Astrocyte (in vitro differentiated cells and primary cell): ENCODE measurements around the gene EFEMP1. TPM values are rescaled to one million over a fixed set of nuclear protein-coding genes. Genes with fewer than 3 reads are reported as not detected.

Source experiments
- DNase-seq: peaks from one replicate; pipeline ENCODE4 v3.0.0-alpha.2; 2010; ENCODE audit warnings: low read depth
- FAIRE-seq: peaks from 2 replicates; lab custom pipeline; 2011; peaks lifted over from hg19 to GRCh38; lab: Jason Lieb, UNC
- H2AFZ ChIP-seq: 2 replicates; pipeline ENCODE4 v1.6.0; 2012; ENCODE audit warnings: low read depth, low read length, inconsistent platforms
- H3K27ac ChIP-seq: 2 replicates; pipeline ENCODE4 v1.5.1; 2011; ENCODE audit warnings: low read depth, low read length, inconsistent platforms
- H3K27me3 ChIP-seq: 2 replicates; pipeline ENCODE4 v1.6.0; 2011; ENCODE audit warnings: low read length, inconsistent platforms; ENCODE audit not compliant: insufficient read depth
- H3K36me3 ChIP-seq: 2 replicates; pipeline ENCODE4 v1.5.1; 2011; ENCODE audit warnings: low read length, inconsistent platforms; ENCODE audit not compliant: insufficient read depth
- H3K4me1 ChIP-seq: 2 replicates; pipeline ENCODE4 v1.5.1; 2011; ENCODE audit warnings: low read length, inconsistent platforms; ENCODE audit not compliant: insufficient read depth
- H3K4me2 ChIP-seq: 2 replicates; pipeline ENCODE4 v1.6.0; 2012; ENCODE audit warnings: low read length, inconsistent platforms
- H3K4me3 ChIP-seq: 2 replicates; pipeline ENCODE4 v1.5.1; 2011; ENCODE audit warnings: low read depth, mild to moderate bottlenecking, low read length, inconsistent platforms; ENCODE audit not compliant: insufficient read depth
- H3K79me2 ChIP-seq: 2 replicates; pipeline ENCODE4 v1.6.0; 2012; ENCODE audit warnings: mild to moderate bottlenecking, low read length, inconsistent platforms; ENCODE audit not compliant: insufficient read depth
- H3K9ac ChIP-seq: 2 replicates; pipeline ENCODE4 v1.6.0; 2012; ENCODE audit warnings: mild to moderate bottlenecking, low read length, inconsistent platforms
- H3K9me3 ChIP-seq: 2 replicates; pipeline ENCODE4 v1.5.1; 2012; ENCODE audit warnings: low read depth, mild to moderate bottlenecking, low read length, inconsistent platforms; ENCODE audit not compliant: insufficient read depth
- H4K20me1 ChIP-seq: 2 replicates; pipeline ENCODE4 v1.6.0; 2012; ENCODE audit warnings: low read length, inconsistent platforms; ENCODE audit not compliant: insufficient read depth
- H3K27ac Mint-ChIP-seq: one replicate; pipeline ENCODE4 v1.8.0; 2021; ENCODE audit warnings: mild to moderate bottlenecking, mixed read lengths; ENCODE audit not compliant: unreplicated experiment
- H3K27me3 Mint-ChIP-seq: one replicate; pipeline ENCODE4 v1.8.0; 2021; ENCODE audit warnings: low read depth, mixed read lengths; ENCODE audit not compliant: unreplicated experiment
- H3K36me3 Mint-ChIP-seq: one replicate; pipeline ENCODE4 v1.8.0; 2021; ENCODE audit warnings: low read depth, mixed read lengths; ENCODE audit not compliant: unreplicated experiment
- H3K4me1 Mint-ChIP-seq: one replicate; pipeline ENCODE4 v1.8.0; 2021; ENCODE audit warnings: low read depth, mixed read lengths; ENCODE audit not compliant: unreplicated experiment
- H3K4me3 Mint-ChIP-seq: one replicate; pipeline ENCODE4 v1.8.0; 2021; ENCODE audit warnings: mild to moderate bottlenecking, moderate library complexity, mixed read lengths; ENCODE audit not compliant: unreplicated experiment
- H3K9me3 Mint-ChIP-seq: one replicate; pipeline ENCODE4 v1.8.0; 2021; ENCODE audit warnings: mild to moderate bottlenecking, mixed read lengths; ENCODE audit not compliant: unreplicated experiment
- CTCF ChIP-seq: IDR thresholded peaks from 2 replicates; pipeline ENCODE4 v1.5.1; 2011; ENCODE audit warnings: low read depth, mild to moderate bottlenecking, inconsistent platforms, low read length, moderate library complexity; ENCODE audit not compliant: insufficient read depth
- EZH2 ChIP-seq: IDR thresholded peaks from 2 replicates; pipeline ENCODE4 v1.6.1; 2012; ENCODE audit warnings: mild to moderate bottlenecking, low read length, inconsistent platforms; ENCODE audit not compliant: insufficient read depth
- total RNA-seq: library from RNA; stranded (reverse); gene quantifications from 2 replicates; pipeline ENCODE4 v1.2.1, GENCODE V29; 2021

The EFEMP1 gene
- total RNA-seq, 1 donor from 2014 or later: 155 TPM

GRCh38 chr2:55865096-55865835, 58.3 kb downstream of the EFEMP1 start:
- Histone ChIP-seq H3K9me3 (no peaks in the 10 kb centered on the region), H3K4me1 (peaks cover 25% of the 10 kb centered on the region), H2AFZ (no peak overlapping the region), H3K4me2 (peak overlapping the region; percentile 4), H3K27me3 (no peaks in the 10 kb centered on the region), H3K4me3 (no peak overlapping the region), H4K20me1 (no peaks in the 10 kb centered on the region), H3K79me2 (no peaks in the 10 kb centered on the region), H3K27ac (peak overlapping the region; percentile 52), H3K36me3 (peaks cover 5% of the 10 kb centered on the region), H3K9ac (peak overlapping the region; percentile 15)
- no peak overlapping the region for H3K4me3 Mint-ChIP-seq
- H3K9me3 Mint-ChIP-seq: no peaks in the 10 kb centered on the region
- DNase-seq (peak; percentile 71), FAIRE-seq (peak; percentile 32)
- H3K4me1 Mint-ChIP-seq: peaks cover 28% of the 10 kb centered on the region
- no peaks in the 10 kb centered on the region for H3K27me3 Mint-ChIP-seq
- H3K36me3 Mint-ChIP-seq: peaks cover 6% of the 10 kb centered on the region
- no peak for TF ChIP-seq CTCF
- TF ChIP-seq EZH2: no peak
- peak overlapping the region; percentile 79 for H3K27ac Mint-ChIP-seq

GRCh38 chr2:55864351-55865084, 59.1 kb downstream of the EFEMP1 start:
- DNase-seq: no peak
- H3K27me3 ChIP-seq: no peaks in the 10 kb centered on the region
- Mint-ChIP-seq H3K4me1 (peaks cover 28% of the 10 kb centered on the region), H3K4me3 (no peak overlapping the region), H3K9me3 (no peaks in the 10 kb centered on the region), H3K27me3 (no peaks in the 10 kb centered on the region), H3K27ac (peak overlapping the region; percentile 41), H3K36me3 (peaks cover 6% of the 10 kb centered on the region)
- peaks cover 4% of the 10 kb centered on the region for H3K36me3 ChIP-seq
- H3K4me2 ChIP-seq: no peak overlapping the region
- H3K27ac ChIP-seq: peak overlapping the region; percentile 92
- H3K9me3 ChIP-seq: no peaks in the 10 kb centered on the region
- H4K20me1 ChIP-seq: no peaks in the 10 kb centered on the region
- no peaks in the 10 kb centered on the region for H3K79me2 ChIP-seq
- no peak overlapping the region for H2AFZ ChIP-seq
- H3K4me3 ChIP-seq: no peak overlapping the region
- H3K4me1 ChIP-seq: peaks cover 25% of the 10 kb centered on the region
- no peak for FAIRE-seq
- H3K9ac ChIP-seq: no peak overlapping the region
- TF ChIP-seq EZH2 (no peak), CTCF (no peak)
